K562 (cell line): ENCODE measurements around the gene TRIM38. TPM values are rescaled to one million over a fixed set of nuclear protein-coding genes. Genes with fewer than 3 reads are reported as not detected.
A peak's percentile ranks its signal among the peaks of the same experiment; 100 is the strongest.

ENCODE experiments used
- ATF3 ChIP-seq, 2 experiments: fragments of 450-650 bp in 1 of 2; sonication (generic) in 1 of 2; formaldehyde crosslinking in 1 of 2; IDR thresholded peaks in 1 of 2; conservative IDR thresholded peaks in 1 of 2; 2 replicates each; pipeline versions ENCODE4 v1.6.1 to v1.8.1; 2016 to 2023; ENCODE audit warnings: mild to moderate bottlenecking in 2 of 2, moderate library complexity in 2 of 2, inconsistent platforms in 1 of 2, missing genetic modification reagents in 1 of 2
- BRD9 ChIP-seq: fragments of 450-650 bp; IDR thresholded peaks from 2 replicates; pipeline ENCODE4 v1.6.1; 2018; ENCODE audit warnings: low read depth; ENCODE audit not compliant: partially characterized antibody
- CBFA2T2 ChIP-seq: fragments of 450-650 bp; conservative IDR thresholded peaks from 2 replicates; pipeline ENCODE4 v1.6.1; 2017; ENCODE audit warnings: mild to moderate bottlenecking
- CGGBP1 ChIP-seq: fragments of 250-450 bp; sonication (Bioruptor Pico); IDR thresholded peaks from 2 replicates; pipeline ENCODE4 v1.9.0; 2021; ENCODE audit warnings: mild to moderate bottlenecking
- FOXP1 ChIP-seq: sonication (generic); formaldehyde crosslinking; IDR thresholded peaks from 2 replicates; pipeline ENCODE4 v1.8.0; 2022; ENCODE audit warnings: mild to moderate bottlenecking, missing genetic modification reagents
- FUS ChIP-seq: fragments of 200-400 bp; formaldehyde crosslinking; optimal IDR thresholded peaks from 2 replicates; pipeline ENCODE3; 2017; ENCODE audit warnings: low read depth, low read length
- GMEB1 ChIP-seq: fragments of 250-450 bp; sonication (Bioruptor Pico); IDR thresholded peaks from 2 replicates; pipeline ENCODE4 v1.4.0; 2020; ENCODE audit warnings: mild to moderate bottlenecking
- HDGF ChIP-seq: fragments of 450-650 bp; IDR thresholded peaks from 2 replicates; pipeline ENCODE4 v1.6.1; 2016
- NFE2L1 ChIP-seq: fragments of 450-650 bp; IDR thresholded peaks from 2 replicates; pipeline ENCODE4 v1.6.1; 2016; ENCODE audit warnings: missing genetic modification characterization, low read depth, mild to moderate bottlenecking, missing compliant biosample characterization, moderate library complexity, borderline replicate concordance
- RCOR1 ChIP-seq, 2 experiments: IDR thresholded peaks; 2 replicates each; pipeline ENCODE4 v1.6.1; 2012; ENCODE audit warnings: low read depth in 2 of 2, low read length in 2 of 2, borderline replicate concordance in 1 of 2, improper control_type of control experiment in 1 of 2
- SFPQ ChIP-seq: fragments of 200-400 bp; formaldehyde crosslinking; IDR thresholded peaks from 2 replicates; pipeline ENCODE4 v1.6.1; 2017; ENCODE audit warnings: mild to moderate bottlenecking, low read depth, low read length, moderate library complexity
- SLC30A9 ChIP-seq: fragments of 250-450 bp; sonication (Bioruptor Pico); IDR thresholded peaks from 2 replicates; pipeline ENCODE4 v1.8.0; 2022; ENCODE audit warnings: mild to moderate bottlenecking, moderate library complexity
- SP2 ChIP-seq: IDR thresholded peaks from 2 replicates; pipeline ENCODE4 v1.6.1; 2011; ENCODE audit warnings: mild to moderate bottlenecking, low read depth, low read length, moderate library complexity; ENCODE audit not compliant: poor library complexity, severe bottlenecking; ENCODE audit errors: extremely low read depth
- SPI1 ChIP-seq: IDR thresholded peaks from 2 replicates; pipeline ENCODE4 v1.6.1; 2011; ENCODE audit warnings: low read depth, low read length, control low read depth, borderline replicate concordance
- SRSF3 ChIP-seq: fragments of 200-400 bp; formaldehyde crosslinking; IDR thresholded peaks from 2 replicates; pipeline ENCODE4 v1.6.1; 2016; ENCODE audit warnings: mild to moderate bottlenecking, low read length, moderate library complexity; ENCODE audit not compliant: insufficient read depth
- STAG1 ChIP-seq: sonication (generic); formaldehyde crosslinking; IDR thresholded peaks from 2 replicates; pipeline ENCODE4 v1.5.0; 2020; ENCODE audit warnings: missing genetic modification reagents, borderline replicate concordance
- TAL1 ChIP-seq: fragments of 450-650 bp; IDR thresholded peaks from 2 replicates; pipeline ENCODE4 v1.6.1; 2016; ENCODE audit warnings: mild to moderate bottlenecking
- THRA ChIP-seq: fragments of 450-650 bp; IDR thresholded peaks from 2 replicates; pipeline ENCODE4 v1.6.1; 2017; ENCODE audit warnings: mild to moderate bottlenecking, moderate library complexity
- ZNF668 ChIP-seq: fragments of 250-450 bp; sonication (Bioruptor Pico); IDR thresholded peaks from 2 replicates; pipeline ENCODE4 v1.8.0; 2022; ENCODE audit warnings: mild to moderate bottlenecking, inconsistent platforms
- polyA plus RNA-seq, 8 experiments: library from polyadenylated mRNA; depleted of rRNA in 4 of 8; stranded (reverse) in 5 of 8; unstranded in 3 of 8; fragments of >200 nt; fragmentation: Nextera tagmentation in 2 of 8; fragmentation: Illumina TruSeq in 1 of 8; extraction: Ambion mirVana in 2 of 8; extraction: Trizol in 1 of 8; gene quantifications; 2 replicates each; pipeline versions ENCODE4 v1.2.1 to v1.2.3, GENCODE V29; 2011 to 2014; ENCODE audit warnings: inconsistent platforms in 1 of 8, missing spikeins in 1 of 8
- total RNA-seq, 7 experiments: library from RNA; depleted of rRNA in 6 of 7; stranded (reverse); fragments of >200 nt in 6 of 7; fragmentation: Illumina TruSeq in 2 of 7; extraction: Trizol in 2 of 7; gene quantifications; 2 replicates each; pipeline versions ENCODE4 v1.2.1 to v1.2.3, GENCODE V29; 2011 to 2021; ENCODE audit warnings: low replicate concordance in 1 of 7

Gene TRIM38
- total and polyA plus RNA-seq, 9 of the 15 experiments (the other 6 are each of a cell fraction or from before 2014, with no cell fraction given): 1.7 to 6.7 (median 6.3) TPM

GRCh38 chr6:25963426-25964123 lies 973 bp downstream of the TRIM38 start (continued):
- TF ChIP-seq SFPQ (no peak), RCOR1 (IDR thresholded peaks at IDR 0.05; ENCODE audit: borderline replicate concordance in 1 of 2, low read depth in 2 of 2, low read length in 2 of 2) (peak in 1 of 2 experiments; percentile 29; a peak in 1 of 4 replicates), SLC30A9 (no peak), NFE2L1 (no peak), GMEB1 (no peak), FUS (no peak), TAL1 (peak; percentile 29; the same call in 1 of the 2 replicates), BRD9 (no peak), SP2 (no peak), CGGBP1 (CRISPR knock-in tag) (no peak), SRSF3 (no peak), SPI1 (peak; percentile 74), ZNF668 (CRISPR knock-in tag) (no peak), HDGF (no peak), STAG1 (no peak), THRA (no peak), CBFA2T2 (peak; percentile 34; the same call in 1 of the 2 replicates), ATF3 (IDR thresholded peaks at IDR 0.05) (0 out of 2 replicates have a peak, but pooled peaks have one; percentile 18), ATF3 (CRISPR knock-in tag; conservative IDR thresholded peaks at IDR 0.05) (no peak), FOXP1 (CRISPR knock-in tag) (peak; percentile 57; the same call in 1 of the 2 replicates)
